ENCODE results near the gene FLNC.

Gene FLNC

GRCh38 chr7:128801003-128801402 lies 29.2 kb upstream of the FLNC start:
- no peak for DNase-seq (ENCODE audit: low read depth in 2 of 2)

GRCh38 chr7:128801667-128802418 lies 28.4 kb upstream of the FLNC start:
- no peak for DNase-seq (ENCODE audit: low read depth in 2 of 2)

- no peak for DNase-seq (ENCODE audit: low read depth in 2 of 2)
These were observed 25.7 kb upstream of the FLNC start for GRCh38 chr7:128804484-128804883.

GRCh38 chr7:128805225-128805624 lies 25.0 kb upstream of the FLNC start:
- no peak for DNase-seq (ENCODE audit: low read depth in 2 of 2)

- DNase-seq (ENCODE audit: low read depth in 2 of 2), result no peak
These were observed 23.0 kb upstream of the FLNC start for GRCh38 chr7:128807191-128807590.

- no peak for DNase-seq (ENCODE audit: low read depth in 2 of 2)
These were observed 20.8 kb upstream of the FLNC start for GRCh38 chr7:128809363-128809762.

GRCh38 chr7:128810473-128810872 lies 19.7 kb upstream of the FLNC start:
- no peak for DNase-seq (ENCODE audit: low read depth in 2 of 2)

- no peak for DNase-seq (ENCODE audit: low read depth in 2 of 2)
These were observed 19.2 kb upstream of the FLNC start for GRCh38 chr7:128810997-128811396.

GRCh38 chr7:128811631-128812430 lies 18.4 kb upstream of the FLNC start:
- DNase-seq (ENCODE audit: low read depth in 2 of 2), result no peak

- no peak for DNase-seq (ENCODE audit: low read depth in 2 of 2)
These were observed 17.6 kb upstream of the FLNC start for GRCh38 chr7:128812514-128813168.

- no peak for DNase-seq (ENCODE audit: low read depth in 2 of 2)
These were observed 15.7 kb upstream of the FLNC start for GRCh38 chr7:128814499-128814898.

GRCh38 chr7:128815289-128815942 lies 14.8 kb upstream of the FLNC start:
- no peak for DNase-seq (ENCODE audit: low read depth in 2 of 2)

- DNase-seq (ENCODE audit: low read depth in 2 of 2), result no peak
These were observed 11.5 kb upstream of the FLNC start for GRCh38 chr7:128818694-128819093.

GRCh38 chr7:128821724-128822123 lies 8.5 kb upstream of the FLNC start:
- DNase-seq (ENCODE audit: low read depth in 2 of 2), result no peak

GRCh38 chr7:128826512-128826911 lies 3.7 kb upstream of the FLNC start:
- DNase-seq (ENCODE audit: low read depth in 2 of 2), result no peak

GRCh38 chr7:128826916-128827247 lies 3.3 kb upstream of the FLNC start:
- DNase-seq (ENCODE audit: low read depth in 2 of 2), result no peak

GRCh38 chr7:128827248-128827958 lies 2.8 kb upstream of the FLNC start:
- DNase-seq (ENCODE audit: low read depth in 2 of 2), result no peak

GRCh38 chr7:128827971-128828711 lies 2.1 kb upstream of the FLNC start:
- no peak for DNase-seq (ENCODE audit: low read depth in 2 of 2)

- DNase-seq (ENCODE audit: low read depth in 2 of 2), result no peak
These were observed 627 bp upstream of the FLNC start for GRCh38 chr7:128829391-128830166.

Data from stimulated activated CD4-positive, alpha-beta T cell treated with anti-CD3 and anti-CD28 coated beads, Interleukin-4, amount 100 ng/mL, for 48 hours (primary cell).